ENCODE measurements around the gene DHODH.

DNA sequence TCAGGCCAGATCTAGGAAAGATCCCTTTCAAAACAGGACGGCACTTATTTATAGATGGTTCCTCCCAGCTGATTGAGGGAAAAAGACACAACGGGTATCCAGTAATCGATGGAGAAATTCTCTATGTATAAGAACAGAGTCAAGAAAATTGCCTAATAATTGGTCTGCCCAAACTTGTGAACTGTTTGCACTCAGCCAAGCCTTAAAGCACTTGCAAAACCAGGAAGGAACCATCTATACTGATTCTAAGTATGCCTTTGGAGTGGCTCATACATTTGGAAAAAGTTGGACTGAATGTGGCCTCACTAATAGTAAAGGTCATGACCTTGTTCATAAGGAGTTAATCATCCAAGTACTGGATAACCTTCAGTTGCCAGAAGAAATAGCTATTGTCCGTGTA, 60.4 kb downstream of the DHODH start:
- TF ChIP-seq, protein P1, sequence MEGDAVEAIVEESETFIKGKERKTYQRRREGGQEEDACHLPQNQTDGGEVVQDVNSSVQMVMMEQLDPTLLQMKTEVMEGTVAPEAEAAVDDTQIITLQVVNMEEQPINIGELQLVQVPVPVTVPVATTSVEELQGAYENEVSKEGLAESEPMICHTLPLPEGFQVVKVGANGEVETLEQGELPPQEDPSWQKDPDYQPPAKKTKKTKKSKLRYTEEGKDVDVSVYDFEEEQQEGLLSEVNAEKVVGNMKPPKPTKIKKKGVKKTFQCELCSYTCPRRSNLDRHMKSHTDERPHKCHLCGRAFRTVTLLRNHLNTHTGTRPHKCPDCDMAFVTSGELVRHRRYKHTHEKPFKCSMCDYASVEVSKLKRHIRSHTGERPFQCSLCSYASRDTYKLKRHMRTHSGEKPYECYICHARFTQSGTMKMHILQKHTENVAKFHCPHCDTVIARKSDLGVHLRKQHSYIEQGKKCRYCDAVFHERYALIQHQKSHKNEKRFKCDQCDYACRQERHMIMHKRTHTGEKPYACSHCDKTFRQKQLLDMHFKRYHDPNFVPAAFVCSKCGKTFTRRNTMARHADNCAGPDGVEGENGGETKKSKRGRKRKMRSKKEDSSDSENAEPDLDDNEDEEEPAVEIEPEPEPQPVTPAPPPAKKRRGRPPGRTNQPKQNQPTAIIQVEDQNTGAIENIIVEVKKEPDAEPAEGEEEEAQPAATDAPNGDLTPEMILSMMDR (IDR thresholded peaks at IDR 0.05), result no peak
- TF ChIP-seq, protein P2, sequence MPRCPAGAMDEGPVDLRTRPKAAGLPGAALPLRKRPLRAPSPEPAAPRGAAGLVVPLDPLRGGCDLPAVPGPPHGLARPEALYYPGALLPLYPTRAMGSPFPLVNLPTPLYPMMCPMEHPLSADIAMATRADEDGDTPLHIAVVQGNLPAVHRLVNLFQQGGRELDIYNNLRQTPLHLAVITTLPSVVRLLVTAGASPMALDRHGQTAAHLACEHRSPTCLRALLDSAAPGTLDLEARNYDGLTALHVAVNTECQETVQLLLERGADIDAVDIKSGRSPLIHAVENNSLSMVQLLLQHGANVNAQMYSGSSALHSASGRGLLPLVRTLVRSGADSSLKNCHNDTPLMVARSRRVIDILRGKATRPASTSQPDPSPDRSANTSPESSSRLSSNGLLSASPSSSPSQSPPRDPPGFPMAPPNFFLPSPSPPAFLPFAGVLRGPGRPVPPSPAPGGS (IDR thresholded peaks at IDR 0.05), result no peak
- no peak for TF ChIP-seq BHLHE40 (IDR thresholded peaks at IDR 0.05; ENCODE audit: low read depth, low read length)
- TF ChIP-seq, protein P3, sequence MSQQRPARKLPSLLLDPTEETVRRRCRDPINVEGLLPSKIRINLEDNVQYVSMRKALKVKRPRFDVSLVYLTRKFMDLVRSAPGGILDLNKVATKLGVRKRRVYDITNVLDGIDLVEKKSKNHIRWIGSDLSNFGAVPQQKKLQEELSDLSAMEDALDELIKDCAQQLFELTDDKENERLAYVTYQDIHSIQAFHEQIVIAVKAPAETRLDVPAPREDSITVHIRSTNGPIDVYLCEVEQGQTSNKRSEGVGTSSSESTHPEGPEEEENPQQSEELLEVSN (IDR thresholded peaks at IDR 0.05; ENCODE audit: borderline replicate concordance, low read depth), result no peak
- TF ChIP-seq POLR2A (IDR thresholded peaks at IDR 0.05; ENCODE audit: low read length), result no peak
- no peak for TF ChIP-seq PHF8 (IDR thresholded peaks at IDR 0.05; ENCODE audit: borderline replicate concordance, low read depth)

Measured in A549 (cell line).